Hepatocyte (in vitro differentiated cells): ENCODE results near the gene SEMA5B.

Experiments
- EZH2 ChIP-seq: fragments of 200-600 bp; sonication (generic); IDR thresholded peaks from 2 replicates; pipeline ENCODE4 v1.6.1; 2016; ENCODE audit warnings: antibody characterized with exemption, mild to moderate bottlenecking, borderline replicate concordance
- EZH2phosphoT487 ChIP-seq: fragments of 200-600 bp; sonication (generic); IDR thresholded peaks from one replicate; pipeline ENCODE4 v1.6.1; 2018; ENCODE audit warnings: antibody characterized with exemption, mild to moderate bottlenecking, low read depth, moderate library complexity; ENCODE audit not compliant: unreplicated experiment, severe bottlenecking
- TF ChIP-seq, protein P1 (sequence below): fragments of 200-600 bp; sonication (generic); IDR thresholded peaks from 2 replicates; pipeline ENCODE4 v1.5.1; 2016; ENCODE audit warnings: antibody characterized with exemption, mild to moderate bottlenecking; ENCODE audit not compliant: poor library complexity

DNA sequence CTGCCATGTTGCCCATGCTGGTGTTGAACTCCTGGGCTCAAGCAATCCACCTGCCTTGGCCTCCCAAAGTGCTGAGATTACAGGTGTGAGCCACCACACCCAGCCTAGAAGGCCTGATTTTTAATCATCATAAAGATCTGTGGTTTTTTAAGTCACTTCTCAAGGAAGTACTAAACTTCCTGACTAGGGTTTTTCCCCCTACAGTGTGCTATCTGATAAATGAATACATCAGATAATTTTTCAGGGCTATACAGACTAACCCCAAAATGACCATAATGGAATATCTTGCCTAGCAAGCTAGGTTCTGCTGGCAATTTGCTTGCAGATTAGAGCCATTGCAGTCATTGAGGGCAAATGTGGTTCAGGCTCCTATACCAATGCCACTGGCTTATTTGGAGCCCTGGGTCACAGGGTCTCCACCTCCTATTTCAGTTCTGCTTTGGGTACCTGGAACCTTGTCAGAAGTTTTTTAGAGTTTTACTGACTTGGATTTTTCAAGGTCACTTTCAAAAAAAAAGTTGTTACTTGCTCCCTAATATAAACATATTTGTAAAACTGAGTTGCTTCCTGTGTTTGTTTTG, 151.9 kb downstream of the SEMA5B start:
- TF ChIP-seq, protein P1, sequence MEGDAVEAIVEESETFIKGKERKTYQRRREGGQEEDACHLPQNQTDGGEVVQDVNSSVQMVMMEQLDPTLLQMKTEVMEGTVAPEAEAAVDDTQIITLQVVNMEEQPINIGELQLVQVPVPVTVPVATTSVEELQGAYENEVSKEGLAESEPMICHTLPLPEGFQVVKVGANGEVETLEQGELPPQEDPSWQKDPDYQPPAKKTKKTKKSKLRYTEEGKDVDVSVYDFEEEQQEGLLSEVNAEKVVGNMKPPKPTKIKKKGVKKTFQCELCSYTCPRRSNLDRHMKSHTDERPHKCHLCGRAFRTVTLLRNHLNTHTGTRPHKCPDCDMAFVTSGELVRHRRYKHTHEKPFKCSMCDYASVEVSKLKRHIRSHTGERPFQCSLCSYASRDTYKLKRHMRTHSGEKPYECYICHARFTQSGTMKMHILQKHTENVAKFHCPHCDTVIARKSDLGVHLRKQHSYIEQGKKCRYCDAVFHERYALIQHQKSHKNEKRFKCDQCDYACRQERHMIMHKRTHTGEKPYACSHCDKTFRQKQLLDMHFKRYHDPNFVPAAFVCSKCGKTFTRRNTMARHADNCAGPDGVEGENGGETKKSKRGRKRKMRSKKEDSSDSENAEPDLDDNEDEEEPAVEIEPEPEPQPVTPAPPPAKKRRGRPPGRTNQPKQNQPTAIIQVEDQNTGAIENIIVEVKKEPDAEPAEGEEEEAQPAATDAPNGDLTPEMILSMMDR = no peak
- TF ChIP-seq EZH2 = no peak
- TF ChIP-seq EZH2phosphoT487 = no peak
